Motor neuron (in vitro differentiated cells): ENCODE data around the gene ZCCHC7. TPM values are rescaled to one million over a fixed set of nuclear protein-coding genes. Genes with fewer than 3 reads are reported as not detected.
A peak's percentile ranks its signal among the peaks of the same experiment; 100 is the strongest.

Experiments
- ATAC-seq, 8 experiments: fragments of 200-7000 bp; cut with Tn5 transposase; replicated peaks in 6 of 8; 2 replicates each; pipeline ENCODE4 v1.8.0; 2021; ENCODE audit warnings: mild to moderate bottlenecking in 8 of 8, moderate library complexity in 8 of 8
- H3K27ac ChIP-seq, 2 donors: fragments of 250-450 bp; sonication (Bioruptor Pico); 2 replicates each; pipeline ENCODE4 v1.9.0; 2021; ENCODE audit warnings: antibody characterized with exemption in 2 of 2, mild to moderate bottlenecking in 2 of 2, moderate library complexity in 1 of 2
- H3K4me1 ChIP-seq, 2 donors: fragments of 250-450 bp; sonication (Bioruptor Pico); replicated peaks in 1 of 2; 2 replicates each; pipeline ENCODE4 v1.6.1; 2021; ENCODE audit warnings: antibody characterized with exemption in 2 of 2, mild to moderate bottlenecking in 2 of 2, moderate library complexity in 1 of 2
- H3K4me3 ChIP-seq, 5 donors: fragments of 250-450 bp; sonication (Bioruptor Pico); 2 replicates each; pipeline ENCODE4 v1.9.0; 2021; ENCODE audit warnings: antibody characterized with exemption in 5 of 5, mild to moderate bottlenecking in 5 of 5, moderate library complexity in 4 of 5
- WGBS, 10 experiments: fragments of 450-650 bp; shearing (Covaris generic); methylation state at CpG; one replicate each; pipeline ENCODE4 v1.0.0; 2022; 5-methylcytosine and 5-hydroxymethylcytosine counted together
- in situ Hi-C, 9 experiments: fragments of 400-800 bp; cut with MboI; loops; one replicate each; pipeline ENCODE4 v1.15.0; 2021; ENCODE audit warnings: low sequenced_read_pairs in 9 of 9, low pct_unique_long_range_greater_than_20kb in 2 of 9; ENCODE audit not compliant: unreplicated experiment in 9 of 9
- total RNA-seq, 8 experiments: library from RNA; unstranded; fragments of 300-600 nt; gene quantifications; 2 replicates each; pipeline versions ENCODE4 v1.2.3 to v1.2.4, GENCODE V29; 2022

The ZCCHC7 gene
- total RNA-seq, 8 experiments from 2014 or later = 17.2 to 48.3 (median 25.3) TPM

- Histone ChIP-seq H3K4me3 (no peak overlapping the region), H3K27ac (no peak overlapping the region), H3K4me1 (no peaks in the 10 kb centered on the region)
- in situ Hi-C loops = loop anchor here in 1 of 9 experiments (25.0 kb wide), 1 partner anchor 109 kb away; no protein-coding TSS in a partner anchor
- ATAC-seq = no peak
- WGBS, 10 experiments = 93 to 100% (median 98%) methylated on average over 2 to 3 of the region's 3 CpGs
These were observed 7.7 kb downstream of the ZCCHC7 start for GRCh38 chr9:37128051-37128450.

GRCh38 chr9:37134166-37134565 lies 13.8 kb downstream of the ZCCHC7 start:
- in situ Hi-C loops = loop anchor here in 1 of 9 experiments (25.0 kb wide), 1 partner anchor 103 kb away; no protein-coding TSS in a partner anchor
- no peak overlapping the region for H3K4me3 ChIP-seq
- no peaks in the 10 kb centered on the region for H3K4me1 ChIP-seq
- WGBS, 10 experiments = 92 to 100% (median 100%) methylated on average over 1 of the region's 1 CpG; no CpG with 5 or more reads in 2 of the 10 experiments
- ATAC-seq = no peak
- H3K27ac ChIP-seq = no peak overlapping the region

GRCh38 chr9:37141015-37141414 lies 20.6 kb downstream of the ZCCHC7 start:
- Histone ChIP-seq H3K4me3 (no peak overlapping the region), H3K4me1 (peaks cover 0 to 7% of the 10 kb centered on the region in 2 donors), H3K27ac (no peak overlapping the region)
- 28 to 100% (median 82%) methylated on average over 1 to 2 of the region's 2 CpGs; no CpG with 5 or more reads in 1 of the 10 experiments for WGBS, 10 experiments
- no peak for ATAC-seq
- in situ Hi-C loops = loop anchor here in 1 of 9 experiments (25.0 kb wide), 1 partner anchor 96 kb away; no protein-coding TSS in a partner anchor

GRCh38 chr9:37144762-37145161 lies 24.4 kb downstream of the ZCCHC7 start:
- H3K4me1 ChIP-seq = peaks cover 0 to 7% of the 10 kb centered on the region in 2 donors
- in situ Hi-C loops = loop anchor here in 1 of 9 experiments (25.0 kb wide), 1 partner anchor 93 kb away; no protein-coding TSS in a partner anchor

GRCh38 chr9:37146410-37146809 lies 26.0 kb downstream of the ZCCHC7 start:
- Histone ChIP-seq H3K4me1 (no peaks in the 10 kb centered on the region), H3K4me3 (no peak overlapping the region), H3K27ac (no peak overlapping the region)
- 0 to 80% (median 28%) methylated on average over 1 to 2 of the region's 2 CpGs for WGBS, 10 experiments
- ATAC-seq = no peak
- in situ Hi-C loops = loop anchor here in 1 of 9 experiments (25.0 kb wide), 1 partner anchor 91 kb away; no protein-coding TSS in a partner anchor

More at GRCh38 chr9:37144762-37145161, 24.4 kb downstream of the ZCCHC7 start:
- no peak overlapping the region for H3K27ac ChIP-seq
- 13 to 100% (median 53%) methylated on average over 1 to 2 of the region's 2 CpGs; no CpG with 5 or more reads in 1 of the 10 experiments for WGBS, 10 experiments
- peak in 1 of 8 experiments; percentile 21 for ATAC-seq
- H3K4me3 ChIP-seq = no peak overlapping the region

GRCh38 chr9:37148181-37148580 lies 27.8 kb downstream of the ZCCHC7 start:
- no peak for ATAC-seq
- in situ Hi-C loops = loop anchor here in 1 of 9 experiments (25.0 kb wide), 1 partner anchor 89 kb away; no protein-coding TSS in a partner anchor
- H3K27ac ChIP-seq = no peak overlapping the region
- no peak overlapping the region for H3K4me3 ChIP-seq
- H3K4me1 ChIP-seq = no peaks in the 10 kb centered on the region
- WGBS, 10 experiments = 92 to 100% (median 100%) methylated on average over 1 to 2 of the region's 2 CpGs; no CpG with 5 or more reads in 3 of the 10 experiments

GRCh38 chr9:37149666-37150308 lies 29.4 kb downstream of the ZCCHC7 start:
- in situ Hi-C loops = loop anchor here in 1 of 9 experiments (25.0 kb wide), 1 partner anchor 88 kb away; no protein-coding TSS in a partner anchor
- 17 to 95% (median 66%) methylated on average over 1 to 4 of the region's 4 CpGs for WGBS, 10 experiments
- no peak for ATAC-seq
- Histone ChIP-seq H3K4me3 (no peak overlapping the region), H3K4me1 (no peaks in the 10 kb centered on the region), H3K27ac (no peak overlapping the region)

- Histone ChIP-seq H3K4me1 (no peaks in the 10 kb centered on the region), H3K27ac (no peak overlapping the region), H3K4me3 (no peak overlapping the region)
- in situ Hi-C loops = no loop called here
- ATAC-seq = peak in 1 of 8 experiments; percentile 63
These were observed 30.0 kb downstream of the ZCCHC7 start for GRCh38 chr9:37150415-37150814.

GRCh38 chr9:37151812-37152211 lies 31.4 kb downstream of the ZCCHC7 start:
- WGBS, 10 experiments = 50 to 100% (median 80%) methylated on average over 1 of the region's 1 CpG; no CpG with 5 or more reads in 5 of the 10 experiments
- Histone ChIP-seq H3K4me3 (no peak overlapping the region), H3K4me1 (no peaks in the 10 kb centered on the region), H3K27ac (no peak overlapping the region)
- ATAC-seq = no peak
- in situ Hi-C loops = no loop called here

- WGBS, 10 experiments = 54 to 85% (median 74%) methylated on average over 1 to 2 of the region's 2 CpGs; no CpG with 5 or more reads in 1 of the 10 experiments
- Histone ChIP-seq H3K4me3 (no peak overlapping the region), H3K4me1 (no peaks in the 10 kb centered on the region), H3K27ac (no peak overlapping the region)
- ATAC-seq = no peak
- in situ Hi-C loops = no loop called here
These were observed 32.0 kb downstream of the ZCCHC7 start for GRCh38 chr9:37152365-37152764.

- H3K4me1 ChIP-seq = no peaks in the 10 kb centered on the region
- 86 to 100% (median 100%) methylated on average over 1 to 2 of the region's 2 CpGs; no CpG with 5 or more reads in 2 of the 10 experiments for WGBS, 10 experiments
- H3K27ac ChIP-seq = no peak overlapping the region
- no peak overlapping the region for H3K4me3 ChIP-seq
- in situ Hi-C loops = no loop called here
- no peak for ATAC-seq
These were observed 35.2 kb downstream of the ZCCHC7 start for GRCh38 chr9:37155601-37156000.

- ATAC-seq = no peak
These were observed 35.8 kb downstream of the ZCCHC7 start for GRCh38 chr9:37156205-37156604.

GRCh38 chr9:37156781-37157356 lies 36.5 kb downstream of the ZCCHC7 start:
- no peak overlapping the region for H3K27ac ChIP-seq
- 83 to 100% (median 93%) methylated on average over 1 to 4 of the region's 4 CpGs; no CpG with 5 or more reads in 3 of the 10 experiments for WGBS, 10 experiments
- no peaks in the 10 kb centered on the region for H3K4me1 ChIP-seq
- no peak overlapping the region for H3K4me3 ChIP-seq
- no peak for ATAC-seq
- in situ Hi-C loops = no loop called here

More at GRCh38 chr9:37156205-37156604, 35.8 kb downstream of the ZCCHC7 start:
- Histone ChIP-seq H3K4me1 (no peaks in the 10 kb centered on the region), H3K27ac (no peak overlapping the region), H3K4me3 (no peak overlapping the region)
- in situ Hi-C loops = no loop called here
- 83 to 96% (median 93%) methylated on average over 3 to 6 of the region's 6 CpGs for WGBS, 10 experiments
